Left ventricle myocardium superior (tissue), 1 donor: ENCODE measurements around the gene PLXNA4. TPM values are rescaled to one million over a fixed set of nuclear protein-coding genes. Genes with fewer than 3 reads are reported as not detected.
A peak's percentile ranks its signal among the peaks of the same experiment; 100 is the strongest.

Experiments used
- ATAC-seq: fragments of 200-7000 bp; cut with Tn5 transposase; one replicate; pipeline ENCODE4 v1.9.1; 2020; ENCODE audit warnings: mild to moderate bottlenecking, moderate library complexity
- DNase-seq: peaks from one replicate; pipeline ENCODE4 v3.0.0-alpha.2; 2020
- intact Hi-C: fragments of 100-400 bp; cut with micrococcal nuclease; formaldehyde crosslinking; loops from one replicate; pipeline ENCODE4 v1.11.0; 2022
- total RNA-seq: library from RNA; stranded (reverse); fragmentation: NEBNext Ultra II Directional; extraction: Animal tissue kit (Norgen Biotek cat#: 25700); gene quantifications from one replicate; pipeline ENCODE4 v1.2.1, GENCODE V29; 2021
- donor health status: DM: no; HTN: yes; CAD: no; lungs with severe emphysema.

PLXNA4 gene
- total RNA-seq, 1 donor from 2014 or later, result 19.2 TPM

- ATAC-seq (no peak), DNase-seq (no peak)
- intact Hi-C loops, result no loop called here
Observed at GRCh38 chr7:132544025-132544424, 32.2 kb downstream of the PLXNA4 start.

- ATAC-seq (no peak), DNase-seq (no peak)
- intact Hi-C loops, result no loop called here
Observed at GRCh38 chr7:132542895-132543294, 33.4 kb downstream of the PLXNA4 start.

GRCh38 chr7:132541656-132542055, 34.6 kb downstream of the PLXNA4 start:
- no peak for DNase-seq

GRCh38 chr7:132537456-132538145, 38.7 kb downstream of the PLXNA4 start:
- intact Hi-C loops, result no loop called here
- DNase-seq, result no peak
- peak; percentile 51 for ATAC-seq

More at GRCh38 chr7:132541656-132542055, 34.6 kb downstream of the PLXNA4 start:
- no peak for ATAC-seq
- intact Hi-C loops, result no loop called here

GRCh38 chr7:132536654-132537395, 39.4 kb downstream of the PLXNA4 start:
- DNase-seq, result no peak
- intact Hi-C loops, result no loop called here
- ATAC-seq, result peak; percentile 55

- no peak for ATAC-seq
- no peak for DNase-seq
- intact Hi-C loops, result no loop called here
Observed at GRCh38 chr7:132533916-132534315, 42.4 kb downstream of the PLXNA4 start.

- no peak for ATAC-seq
- intact Hi-C loops, result no loop called here
- no peak for DNase-seq
Observed at GRCh38 chr7:132532281-132532680, 44.0 kb downstream of the PLXNA4 start.

GRCh38 chr7:132531562-132531961, 44.7 kb downstream of the PLXNA4 start:
- intact Hi-C loops, result no loop called here
- no peak for DNase-seq
- no peak for ATAC-seq

- DNase-seq (no peak), ATAC-seq (no peak)
- intact Hi-C loops, result no loop called here
Observed at GRCh38 chr7:132528695-132529094, 47.6 kb downstream of the PLXNA4 start.

- intact Hi-C loops, result no loop called here
- DNase-seq (no peak), ATAC-seq (no peak)
Observed at GRCh38 chr7:132527467-132528410, 48.5 kb downstream of the PLXNA4 start.

GRCh38 chr7:132526111-132526740, 50.0 kb downstream of the PLXNA4 start:
- DNase-seq (no peak), ATAC-seq (no peak)
- intact Hi-C loops, result no loop called here

- intact Hi-C loops, result no loop called here
- DNase-seq (no peak), ATAC-seq (no peak)
Observed at GRCh38 chr7:132521423-132521822, 54.8 kb downstream of the PLXNA4 start.

- DNase-seq, result no peak
- intact Hi-C loops, result no loop called here
- no peak for ATAC-seq
Observed at GRCh38 chr7:132520591-132521280, 55.5 kb downstream of the PLXNA4 start.

GRCh38 chr7:132519936-132520335, 56.3 kb downstream of the PLXNA4 start:
- peak; percentile 79 for ATAC-seq
- no peak for DNase-seq
- intact Hi-C loops, result no loop called here

- ATAC-seq, result no peak
- intact Hi-C loops, result no loop called here
- DNase-seq, result no peak
Observed at GRCh38 chr7:132518839-132519173, 57.5 kb downstream of the PLXNA4 start.

GRCh38 chr7:132518102-132518838, 58.0 kb downstream of the PLXNA4 start:
- DNase-seq (no peak), ATAC-seq (no peak)
- intact Hi-C loops, result no loop called here

- peak; percentile 88 for ATAC-seq
- intact Hi-C loops, result no loop called here
Observed at GRCh38 chr7:132516042-132516840, 60.0 kb downstream of the PLXNA4 start.

More at GRCh38 chr7:132516042-132516840, 60.0 kb downstream of the PLXNA4 start:
- DNase-seq, result no peak
